HG03280 (cell line): ENCODE results near the gene TTLL11.

Experiments
- ATAC-seq: cut with Tn5 transposase; IDR thresholded peaks from one replicate; pipeline ENCODE4 v1.9.1; 2021; ENCODE audit warnings: mild to moderate bottlenecking, moderate library complexity; ENCODE audit not compliant: unreplicated experiment

The TTLL11 gene

GRCh38 chr9:121862371-121863332 lies 230.5 kb downstream of the TTLL11 start:
- no peak for ATAC-seq

GRCh38 chr9:121861501-121862180 lies 231.5 kb downstream of the TTLL11 start:
- ATAC-seq, result no peak

DNA sequence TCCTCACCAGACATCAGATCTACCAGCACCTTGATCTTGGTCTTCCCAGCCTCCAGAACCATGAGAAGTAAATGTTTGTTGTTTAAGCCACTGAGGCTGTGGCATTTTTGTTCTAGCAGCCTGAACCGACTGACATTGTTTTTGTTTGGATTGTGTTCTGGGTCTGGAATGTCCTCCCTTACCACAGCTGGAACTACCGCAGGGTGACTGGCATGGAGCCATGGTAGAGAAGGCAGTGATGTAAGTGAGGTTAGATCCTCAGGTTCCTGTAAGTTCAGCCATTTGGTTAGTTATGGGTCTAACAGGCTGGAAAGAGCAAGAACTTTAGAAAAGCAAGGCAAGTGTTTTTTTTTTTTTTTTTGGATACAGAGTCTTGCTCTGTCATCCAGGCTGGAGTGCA lies 232.4 kb downstream of the TTLL11 start:
- ATAC-seq, result no peak

DNA sequence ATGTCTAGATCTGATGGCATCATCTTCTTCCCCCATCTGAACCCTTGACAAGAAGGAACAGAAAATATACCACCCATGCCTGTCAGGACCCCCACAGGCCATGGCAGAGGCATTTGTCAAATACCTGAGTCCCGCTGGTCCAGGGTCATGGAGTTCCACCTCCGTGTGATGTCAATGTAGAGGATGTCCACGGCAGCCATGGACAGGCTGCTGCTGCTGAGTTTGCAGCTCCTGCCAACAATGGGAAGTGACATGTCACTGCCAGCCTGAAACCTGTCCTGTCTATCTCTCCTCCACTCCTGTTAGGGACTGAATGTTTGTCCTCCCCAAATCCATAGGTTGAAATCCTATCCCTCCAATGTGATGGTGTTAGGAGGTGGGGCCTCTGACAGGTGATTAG lies 232.9 kb downstream of the TTLL11 start:
- ATAC-seq, result no peak

DNA sequence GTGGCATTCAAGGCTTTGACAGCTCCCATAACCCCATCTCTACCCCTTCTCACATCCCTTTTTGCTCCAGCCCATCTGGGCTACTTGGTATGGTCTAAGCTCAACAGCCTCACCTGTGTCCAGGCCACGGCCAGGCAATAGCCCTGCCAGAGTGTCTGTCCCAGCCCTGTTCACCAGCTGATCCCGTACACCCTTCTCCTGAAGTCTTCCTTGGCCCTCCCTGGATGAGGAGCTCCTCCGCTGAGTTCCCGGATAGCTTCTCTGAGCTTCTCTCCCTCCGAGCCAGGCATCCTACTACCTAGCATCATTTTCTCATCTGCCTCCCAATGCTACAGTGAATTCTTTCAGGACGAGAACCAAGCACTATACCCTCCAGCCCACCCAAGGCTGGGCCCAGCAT lies 233.5 kb downstream of the TTLL11 start:
- ATAC-seq, result no peak

DNA sequence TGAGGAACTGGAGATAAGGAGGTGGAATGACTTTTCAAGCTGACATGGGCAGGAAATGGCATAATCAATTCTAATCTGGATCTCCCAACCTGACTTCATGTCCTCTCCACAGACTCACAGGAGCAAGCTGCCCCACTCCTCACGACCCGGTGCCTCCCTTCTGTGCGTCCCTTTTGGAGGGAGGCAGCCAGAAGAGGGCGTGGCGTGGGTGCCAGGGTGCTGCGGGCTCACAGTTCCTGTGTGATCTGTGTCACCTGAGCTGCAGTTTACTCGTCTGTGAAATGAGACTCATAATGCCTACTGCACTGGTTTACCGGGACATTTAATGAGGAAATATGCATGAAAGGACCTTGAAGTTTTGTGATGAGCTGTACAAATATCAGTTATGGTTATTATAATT lies 234.3 kb downstream of the TTLL11 start:
- no peak for ATAC-seq

- no peak for ATAC-seq
Measured at GRCh38 chr9:121857928-121858327, 235.2 kb downstream of the TTLL11 start.

DNA sequence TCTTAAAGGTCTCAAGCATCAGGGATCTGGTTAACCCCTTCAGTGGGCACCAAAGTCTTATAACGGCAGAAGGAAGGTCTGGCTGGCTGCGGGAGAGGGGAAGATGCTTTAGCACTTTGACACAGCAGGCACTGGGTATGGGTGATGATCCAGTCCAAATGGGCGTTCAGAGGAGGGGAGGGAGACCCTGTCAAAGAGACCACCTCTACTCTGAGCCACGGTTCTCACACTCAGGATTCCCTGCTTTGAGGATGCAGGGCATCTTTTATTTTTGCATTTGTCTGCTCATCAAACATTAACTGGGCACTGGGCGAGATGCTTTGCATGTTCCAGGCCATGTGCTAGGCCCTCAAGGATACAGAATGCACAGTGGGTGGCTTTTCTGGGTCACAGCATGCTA lies 237.6 kb downstream of the TTLL11 start:
- no peak for ATAC-seq

DNA sequence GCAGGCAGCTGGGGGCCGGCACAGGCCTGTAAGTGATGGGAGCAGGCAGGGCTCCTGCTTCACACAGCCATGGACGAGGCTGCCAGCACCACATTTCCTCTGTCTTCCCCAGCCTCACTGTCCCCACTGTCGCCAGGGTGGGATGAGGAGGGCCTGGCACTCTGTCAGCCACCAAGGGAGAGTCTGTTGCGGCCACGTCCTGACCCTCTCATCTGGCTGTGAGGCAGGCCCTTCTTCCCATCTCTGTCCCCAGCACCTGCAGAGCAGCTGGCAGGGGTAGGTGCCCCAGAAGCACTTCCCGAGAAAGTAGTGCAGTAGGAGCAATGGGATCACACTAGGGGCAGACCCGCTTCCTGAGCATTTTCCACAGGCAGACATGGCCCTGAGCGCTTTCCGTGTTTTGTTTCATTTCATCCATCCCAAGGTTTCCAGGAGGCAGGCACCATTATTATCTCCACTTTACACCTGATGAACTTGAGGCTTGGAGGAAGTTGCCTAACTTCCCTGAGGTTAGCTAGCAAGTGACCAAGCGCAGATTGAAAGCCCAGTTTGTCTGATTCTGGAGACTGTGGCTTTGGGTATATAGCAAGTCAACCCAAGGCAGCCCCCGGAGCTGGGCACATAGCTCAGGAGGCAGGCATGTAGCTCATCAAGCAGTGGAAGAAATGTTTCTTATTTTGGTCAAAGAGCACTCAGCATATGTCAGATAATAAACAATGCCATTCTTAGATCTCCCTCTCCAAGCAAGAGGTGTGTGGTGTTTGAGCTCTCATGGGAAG lies 239.3 kb downstream of the TTLL11 start:
- no peak for ATAC-seq

DNA sequence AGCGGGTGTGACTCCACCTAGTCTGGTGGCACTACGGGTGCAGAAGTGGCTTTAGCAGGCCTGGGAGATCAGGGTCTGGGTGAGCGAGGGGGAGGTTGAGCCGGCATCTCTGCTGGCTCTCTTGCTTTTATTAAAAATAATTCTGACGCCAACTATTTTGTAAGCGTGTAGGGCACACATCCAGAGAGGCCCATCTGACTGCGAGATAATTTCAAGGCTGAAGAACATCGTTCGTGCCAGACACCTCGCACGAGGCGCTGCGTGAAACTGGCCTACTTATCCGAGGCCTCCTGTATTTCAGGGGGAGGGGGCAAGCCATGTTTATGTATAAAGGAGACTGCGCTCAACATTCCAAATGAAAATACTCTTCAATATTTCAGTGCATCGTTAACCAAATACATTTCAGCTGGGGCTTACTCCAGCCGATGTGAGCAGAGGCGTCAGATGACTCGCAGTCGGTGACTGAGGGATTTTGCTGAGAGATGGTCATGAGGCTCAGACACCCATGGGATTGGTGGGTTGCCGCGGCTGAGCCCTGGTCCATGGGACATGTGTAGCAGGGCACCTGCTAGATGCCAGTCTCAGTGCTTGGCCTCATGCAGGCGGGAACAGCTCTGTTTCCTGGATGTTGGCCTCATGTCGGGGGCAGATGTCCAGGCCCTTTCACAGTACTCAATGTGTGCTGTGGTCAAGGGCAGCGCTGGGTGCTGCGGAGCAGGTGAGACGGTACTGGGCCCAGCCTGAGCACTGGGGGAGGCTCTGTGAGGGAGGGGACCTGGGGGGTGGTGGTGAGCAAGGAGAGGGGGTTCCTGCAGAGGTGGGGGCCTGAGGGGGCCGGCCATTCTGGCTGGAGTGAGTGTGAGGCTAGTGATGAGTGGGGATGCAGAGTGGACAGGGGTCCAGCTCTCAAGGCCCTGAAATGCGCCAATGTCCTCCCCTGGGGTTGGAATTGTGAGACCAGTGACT lies 240.2 kb downstream of the TTLL11 start:
- no peak for ATAC-seq

DNA sequence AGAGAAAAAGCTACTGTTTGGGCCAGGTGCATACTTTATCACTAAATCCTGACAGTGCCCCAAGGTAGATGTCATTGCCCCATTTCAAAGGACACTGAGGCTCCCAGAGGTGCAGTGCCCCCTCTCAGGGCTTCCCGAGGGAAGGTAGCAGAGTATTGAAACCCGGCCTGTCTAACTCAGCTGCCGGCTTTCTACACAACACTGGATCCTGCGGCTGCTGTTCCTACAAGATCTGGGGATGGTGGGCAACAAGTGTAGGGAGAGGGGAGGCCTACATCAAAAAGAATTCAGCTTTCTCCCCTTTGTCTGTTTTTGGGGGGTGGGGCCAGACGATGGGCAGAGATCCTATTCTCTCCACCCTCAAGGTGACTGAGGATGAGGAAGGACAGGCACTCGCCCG lies 240.9 kb downstream of the TTLL11 start:
- no peak for ATAC-seq

DNA sequence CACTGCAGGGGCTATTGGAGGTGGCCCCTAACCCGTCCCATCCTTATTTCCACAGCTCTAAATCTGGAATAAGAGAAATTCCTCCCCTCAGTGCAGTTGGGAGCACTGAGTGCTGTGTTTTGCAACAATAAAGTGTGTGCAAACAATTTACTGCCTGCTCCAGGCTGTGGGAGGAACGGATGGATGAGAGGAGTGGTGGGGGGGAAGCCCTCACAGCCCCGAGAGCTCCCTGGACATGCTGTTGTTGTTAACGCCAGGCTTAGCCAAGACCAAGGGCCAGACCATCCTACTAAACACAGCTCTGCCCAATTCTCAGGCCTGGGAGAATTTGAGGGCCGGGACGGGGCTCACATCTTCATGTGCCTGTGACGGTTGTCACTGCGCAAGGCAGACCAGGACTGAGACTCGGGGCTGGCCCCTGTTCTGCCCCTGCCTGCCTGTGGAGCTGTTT lies 241.4 kb downstream of the TTLL11 start:
- ATAC-seq, result no peak

DNA sequence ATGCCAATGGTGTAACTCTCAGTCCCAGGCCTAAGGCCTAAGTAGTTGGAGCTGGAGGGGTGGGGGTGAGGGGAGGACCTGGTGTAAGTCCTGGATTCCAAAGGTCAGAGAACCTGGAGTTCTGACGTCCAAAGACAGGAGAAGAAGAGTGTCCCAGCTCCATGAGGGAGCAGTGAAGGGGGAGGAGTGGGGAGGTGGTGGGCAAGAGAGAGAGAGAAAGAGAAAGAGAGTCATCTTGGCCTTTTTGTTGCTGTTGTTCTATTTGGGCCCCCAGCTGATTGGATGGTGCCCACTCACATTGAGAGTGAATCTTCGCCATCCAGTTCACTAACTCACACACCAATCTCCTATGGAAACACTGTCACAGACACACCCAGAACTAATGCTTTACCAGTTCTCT lies 242.7 kb downstream of the TTLL11 start:
- no peak for ATAC-seq

GRCh38 chr9:121849554-121849953 lies 243.6 kb downstream of the TTLL11 start:
- no peak for ATAC-seq

DNA sequence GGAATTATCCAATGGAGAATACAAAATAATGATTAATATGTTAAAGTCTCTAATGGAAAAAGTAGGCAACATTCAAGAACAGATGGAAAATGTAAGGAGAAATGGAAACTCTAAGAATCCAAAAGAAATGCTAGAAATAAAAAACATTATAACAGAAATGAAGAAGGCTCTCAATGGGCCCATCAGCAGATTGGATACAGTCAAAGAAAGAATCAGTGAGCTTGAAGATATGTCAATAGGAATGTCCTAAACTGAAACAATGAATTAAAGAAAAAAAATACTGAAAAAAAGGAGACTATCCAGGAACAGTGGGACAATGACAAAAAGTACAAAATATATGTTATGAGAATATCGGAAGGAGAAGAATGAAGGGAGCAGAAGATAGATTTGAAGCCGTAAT lies 248.5 kb downstream of the TTLL11 start:
- ATAC-seq, result no peak

- ATAC-seq, result no peak
Measured at GRCh38 chr9:121844098-121844497, 249.0 kb downstream of the TTLL11 start.

- ATAC-seq, result no peak
Measured at GRCh38 chr9:121842612-121842978, 250.5 kb downstream of the TTLL11 start.

GRCh38 chr9:121841771-121842611 lies 251.1 kb downstream of the TTLL11 start:
- no peak for ATAC-seq
